GM12878 (cell line): ENCODE data around the gene MYOM3.

Experiments used
- BHLHE40 ChIP-seq, 2 experiments: fragments of 450-650 bp in 1 of 2; IDR thresholded peaks; 2 replicates each; pipeline ENCODE4 v1.6.1; 2011 to 2017; ENCODE audit warnings: low read depth in 2 of 2, borderline replicate concordance in 1 of 2, improper control_type of control experiment in 1 of 2, low read length in 1 of 2, mild to moderate bottlenecking in 1 of 2
- JUNB ChIP-seq: IDR thresholded peaks from 2 replicates; pipeline ENCODE4 v1.6.1; 2016; ENCODE audit warnings: antibody characterized with exemption, mild to moderate bottlenecking
- POLR2A ChIP-seq: IDR thresholded peaks from 2 replicates; pipeline ENCODE4 v1.6.1; 2011; ENCODE audit warnings: low read depth, mild to moderate bottlenecking, low read length

- TF ChIP-seq BHLHE40 (IDR thresholded peaks at IDR 0.05; ENCODE audit: borderline replicate concordance in 1 of 2, low read depth in 2 of 2, low read length in 1 of 2): no peak
- TF ChIP-seq JUNB: no peak
- no peak for TF ChIP-seq POLR2A
Measured at GRCh38 chr1:24139222-24139489, 27.2 kb upstream of the MYOM3 start.
